Measurements from ENCODE around the gene STK11. TPM values are rescaled to one million over a fixed set of nuclear protein-coding genes. Genes with fewer than 3 reads are reported as not detected.

Gene STK11
- polyA plus RNA-seq, 4 donors, result 44.9 to 65.2 (median 55.9) TPM

DNA sequence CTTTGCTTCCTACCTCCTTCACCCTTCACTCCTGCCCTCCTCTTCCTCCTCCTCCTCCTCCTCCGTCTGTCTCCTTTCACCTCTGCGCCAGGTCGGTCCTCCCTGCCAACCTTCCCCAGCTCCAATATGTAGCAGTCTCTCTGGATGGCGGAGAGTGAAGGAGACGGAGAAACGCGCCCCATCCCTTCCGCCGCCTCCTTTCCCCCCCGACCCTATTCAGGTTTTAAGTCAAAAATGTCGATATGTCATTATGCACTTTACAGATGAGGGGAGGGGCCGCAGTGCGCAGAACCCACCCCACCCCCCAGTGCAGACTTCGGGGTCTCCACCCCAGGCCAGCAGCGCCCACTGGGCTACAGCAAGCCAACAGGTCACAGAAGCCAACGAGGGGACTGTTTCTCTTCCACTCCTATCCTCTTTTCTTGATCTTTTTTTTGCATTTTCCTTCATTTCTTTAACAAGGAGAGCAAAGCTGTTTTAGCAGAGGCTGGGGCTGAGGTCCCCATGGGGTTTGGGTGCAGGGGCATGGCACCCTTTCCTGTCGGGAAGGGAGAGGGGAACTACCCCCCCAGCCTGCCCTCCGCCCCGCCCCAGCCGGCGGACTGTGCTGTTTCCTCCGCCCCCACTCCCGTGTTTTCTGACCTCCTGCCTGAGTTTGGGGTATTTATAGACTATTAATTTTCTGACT is 52.0 kb downstream of the STK11 start:
- DNase-seq (ENCODE audit: low read depth in 4 of 4, low spot score in 3 of 4), result no peak

DNA sequence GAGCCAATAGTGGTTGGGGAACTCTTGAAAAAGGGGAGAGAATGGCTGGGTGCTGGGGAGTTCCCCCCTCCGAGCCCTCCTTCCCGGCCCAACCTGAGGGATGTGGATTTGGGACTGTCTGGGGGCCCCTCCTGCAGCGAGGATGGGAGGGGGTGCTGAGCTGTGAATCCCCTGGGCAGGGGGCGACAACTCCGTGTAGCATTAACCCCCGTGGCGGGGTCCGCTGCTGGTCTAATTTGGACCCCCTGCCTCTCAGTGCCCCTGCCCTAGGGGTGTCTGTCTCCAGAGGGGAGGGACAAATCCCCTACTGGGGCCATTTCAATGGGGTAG is 52.5 kb downstream of the STK11 start:
- DNase-seq (ENCODE audit: low read depth in 4 of 4, low spot score in 3 of 4), result no peak

DNA sequence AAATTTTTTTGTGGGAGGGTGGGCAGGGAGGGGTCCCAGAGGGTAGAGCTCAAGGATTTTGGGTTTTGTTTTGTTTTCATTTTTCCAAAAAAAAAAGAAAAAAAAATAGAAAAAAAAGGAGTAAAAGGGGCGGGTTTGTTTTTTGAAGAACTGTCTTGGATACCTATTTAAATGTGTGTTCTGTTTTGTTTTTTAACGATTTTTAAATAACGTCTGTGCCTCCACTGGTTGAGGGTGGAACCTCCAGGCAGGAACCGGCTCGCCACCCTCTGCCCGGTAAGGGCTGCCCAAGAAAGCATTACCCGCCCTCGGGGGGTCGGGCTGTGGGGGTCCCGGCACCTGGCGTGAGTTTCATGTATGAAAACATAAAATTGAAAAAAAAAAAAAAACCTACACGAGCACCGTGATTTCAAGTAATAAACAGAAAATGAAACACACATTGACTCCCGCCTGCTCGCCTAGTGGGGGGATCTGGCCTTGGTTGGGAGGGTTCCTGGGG is 53.2 kb downstream of the STK11 start:
- DNase-seq (ENCODE audit: low read depth in 4 of 4, low spot score in 3 of 4), result no peak

DNA sequence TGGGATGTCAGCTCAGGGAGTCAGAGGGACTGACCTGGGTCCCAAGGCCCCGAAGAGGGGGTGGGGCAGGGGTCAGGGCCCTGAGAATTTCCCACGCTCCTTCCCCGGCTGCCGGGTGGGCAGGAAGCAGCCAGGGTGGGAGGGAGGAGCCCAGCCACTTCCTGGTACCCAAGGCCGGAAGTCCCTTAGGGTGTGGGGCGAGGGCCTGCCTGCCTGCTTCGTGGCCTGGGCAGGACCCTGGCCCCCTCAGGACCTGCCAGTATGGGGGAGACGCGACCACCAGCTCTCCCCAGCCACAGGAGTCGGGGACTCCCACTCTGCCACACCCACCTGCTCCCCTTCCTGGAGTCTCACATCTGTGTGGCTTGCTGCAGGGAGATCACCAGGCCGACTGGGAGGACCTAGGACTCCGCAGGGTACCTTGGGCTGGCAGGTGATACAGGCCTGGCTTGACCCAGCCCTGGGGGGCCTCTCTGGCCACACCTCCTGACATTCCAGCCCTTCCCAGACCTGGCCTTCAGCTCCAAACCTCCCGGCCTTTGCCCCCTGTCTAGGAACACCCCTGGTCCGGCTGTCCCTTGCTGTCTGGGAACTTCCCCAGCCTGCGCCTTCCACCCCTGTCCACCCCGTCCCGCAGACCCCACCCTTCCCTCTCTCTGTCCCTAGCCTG is 53.8 kb downstream of the STK11 start:
- no peak for DNase-seq (ENCODE audit: low read depth in 4 of 4, low spot score in 3 of 4)

DNA sequence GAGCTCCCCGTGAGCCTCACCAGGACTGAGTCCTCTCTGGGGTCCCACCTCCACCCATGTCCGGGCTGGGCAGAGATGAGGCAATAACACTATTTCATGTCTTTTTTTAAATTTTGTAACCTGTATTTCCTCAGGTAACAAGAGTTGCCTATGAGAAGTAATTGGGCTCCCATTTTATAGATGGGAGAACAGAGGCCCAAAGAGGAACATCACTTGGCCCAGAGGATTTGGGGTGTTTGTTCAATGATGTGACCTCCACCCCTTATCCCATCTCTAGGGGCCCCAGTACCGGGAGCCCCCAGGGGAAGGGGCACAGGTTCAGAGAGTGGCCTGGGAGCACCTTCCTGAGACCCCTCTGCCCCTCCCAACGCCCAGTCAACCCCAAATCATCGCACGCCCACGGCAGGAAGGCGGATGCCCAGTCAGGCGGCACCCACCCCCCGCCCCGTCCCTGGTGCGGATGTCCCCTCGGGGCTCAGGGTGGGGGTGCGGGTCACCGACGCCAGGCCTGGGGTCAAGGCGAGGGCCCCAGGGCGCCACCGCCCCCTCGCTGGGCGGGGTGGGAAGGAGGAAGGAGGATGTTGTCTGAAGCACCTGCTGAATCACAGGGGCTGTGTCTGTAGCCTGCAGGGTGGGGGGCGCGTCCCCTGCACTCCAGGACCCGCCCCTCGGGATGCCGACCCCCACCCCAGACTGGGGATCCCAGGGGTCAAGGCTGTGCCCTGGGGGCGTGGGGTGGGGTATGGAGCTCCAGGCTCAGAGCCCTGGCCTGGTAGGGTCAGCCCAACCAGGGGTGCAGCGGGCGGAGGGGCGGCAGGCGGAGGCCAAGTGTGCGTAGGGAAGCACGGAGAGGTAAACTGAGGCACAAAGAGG is 54.5 kb downstream of the STK11 start:
- no peak for DNase-seq (ENCODE audit: low read depth in 4 of 4, low spot score in 3 of 4)

DNA sequence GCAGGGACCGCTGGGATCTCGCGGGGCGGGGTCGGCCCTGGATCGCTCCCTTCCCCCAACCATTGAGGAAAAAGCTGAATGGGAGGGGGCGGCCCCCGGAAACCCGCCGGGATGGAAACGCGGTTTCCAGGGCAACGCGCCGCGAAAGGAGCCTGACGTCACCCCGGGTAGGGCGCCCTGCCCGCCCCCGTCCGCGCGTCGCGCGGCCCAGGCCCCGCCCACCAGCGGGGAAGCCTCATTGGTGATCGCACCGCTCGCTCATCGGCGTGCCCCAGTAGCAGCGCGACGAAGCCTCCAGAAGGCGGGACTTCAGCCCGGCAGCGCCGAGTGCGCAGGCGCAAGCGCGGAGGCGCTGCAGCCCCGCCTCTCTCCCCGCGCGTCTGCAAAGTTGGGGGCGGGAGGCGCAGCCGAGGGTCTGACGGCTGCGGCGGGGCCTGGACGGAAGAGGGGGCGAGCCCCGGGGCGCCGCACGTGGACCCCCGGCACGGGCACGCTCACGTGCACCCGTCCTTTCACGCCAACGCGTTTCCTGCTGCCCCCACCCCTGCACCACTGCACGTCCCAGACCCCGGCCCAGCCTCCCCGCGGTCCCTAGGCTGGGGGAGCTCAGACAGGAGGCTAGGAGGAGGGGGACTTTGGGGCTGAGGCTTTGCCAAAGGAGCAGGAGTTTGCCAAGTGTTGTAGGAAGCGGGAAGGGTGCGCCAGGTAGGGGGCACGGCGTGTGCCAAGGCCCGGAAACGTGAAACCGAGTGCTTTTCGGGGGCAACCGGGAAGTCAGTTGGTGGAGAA is 55.4 kb downstream of the STK11 start:
- DNase-seq (ENCODE audit: low read depth in 4 of 4, low spot score in 3 of 4), result peak; percentile 88 to 92 (median 91)

DNA sequence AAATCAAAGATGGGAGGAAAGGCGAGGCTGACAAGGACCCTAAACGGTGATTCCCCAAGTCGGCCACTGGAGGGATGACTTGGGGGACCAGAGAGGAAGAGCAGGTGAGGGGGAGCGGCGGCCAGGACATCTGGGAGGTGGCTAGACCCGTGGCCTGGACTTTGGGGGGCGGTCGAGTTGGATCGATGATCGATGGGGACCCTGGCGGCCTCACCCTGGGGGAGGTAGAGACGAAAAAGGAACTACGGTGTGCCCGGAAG is 55.9 kb downstream of the STK11 start:
- DNase-seq (ENCODE audit: low read depth in 4 of 4, low spot score in 3 of 4), result no peak

DNA sequence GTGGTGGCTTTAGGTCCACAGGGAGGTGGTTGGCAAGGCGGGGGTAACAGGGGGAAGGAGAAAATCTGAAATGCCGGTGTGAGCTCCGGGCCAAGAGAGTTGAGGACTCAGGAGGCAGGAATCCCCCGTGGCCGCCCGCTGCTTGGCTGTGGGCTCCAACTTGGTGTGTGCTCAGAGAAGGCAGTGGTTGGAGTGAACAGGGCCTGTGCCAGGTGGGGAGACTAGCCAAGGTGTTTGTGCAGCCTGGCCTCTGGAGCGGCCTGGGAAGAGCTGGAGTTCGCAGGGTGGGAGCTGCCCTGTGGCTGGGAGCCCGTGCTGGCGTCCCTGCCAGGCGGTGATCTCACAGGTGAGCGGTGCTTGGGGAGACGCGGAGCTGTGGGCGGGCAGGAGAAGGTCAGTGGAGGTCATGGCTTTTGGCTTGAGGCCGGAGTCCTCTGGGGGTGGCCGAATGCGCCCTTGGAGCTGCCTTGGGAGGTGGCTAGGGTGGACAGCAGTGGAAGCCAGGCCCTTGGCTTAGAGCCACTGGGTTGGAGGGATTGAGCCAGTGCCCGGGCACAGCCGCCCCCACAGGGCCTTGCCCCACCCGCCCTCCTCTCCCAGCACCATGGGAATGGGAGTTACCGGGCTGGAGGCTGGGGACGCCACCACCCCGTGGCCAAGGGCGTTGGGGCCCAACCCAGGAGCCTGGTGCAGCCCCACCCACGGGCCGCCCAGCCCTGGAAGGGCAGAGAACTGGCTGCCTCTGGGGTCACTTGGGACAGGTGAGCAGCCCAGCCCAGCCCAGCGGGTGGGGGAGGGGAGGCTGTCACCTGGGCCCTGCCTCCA is 56.4 kb downstream of the STK11 start:
- DNase-seq (ENCODE audit: low read depth in 4 of 4, low spot score in 3 of 4), result no peak

DNA sequence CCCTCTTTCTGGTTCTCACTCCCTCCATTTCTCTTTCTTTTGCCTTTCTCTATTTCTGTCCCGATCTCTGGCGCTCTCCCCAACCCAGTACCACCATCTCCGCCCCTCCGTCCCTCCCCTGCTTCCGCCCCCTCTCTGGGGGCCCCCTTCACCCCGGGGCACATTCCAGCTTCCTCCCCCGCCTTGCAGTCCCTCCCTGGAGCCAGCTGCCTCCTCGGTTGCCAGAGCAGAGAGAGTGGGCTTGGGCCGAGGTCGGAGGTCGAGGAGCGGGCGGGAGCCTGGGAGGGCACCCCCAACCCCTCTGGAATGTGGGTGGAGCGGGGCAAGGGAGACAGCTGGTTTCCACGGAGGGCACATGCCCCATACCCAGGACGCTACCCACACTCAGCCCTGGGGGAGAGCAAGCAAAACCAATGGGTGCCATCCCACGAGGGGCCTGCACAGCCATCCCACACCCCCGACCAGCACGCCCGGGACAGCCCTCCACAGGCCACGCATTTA is 57.1 kb downstream of the STK11 start:
- DNase-seq (ENCODE audit: low read depth in 4 of 4, low spot score in 3 of 4), result no peak

DNA sequence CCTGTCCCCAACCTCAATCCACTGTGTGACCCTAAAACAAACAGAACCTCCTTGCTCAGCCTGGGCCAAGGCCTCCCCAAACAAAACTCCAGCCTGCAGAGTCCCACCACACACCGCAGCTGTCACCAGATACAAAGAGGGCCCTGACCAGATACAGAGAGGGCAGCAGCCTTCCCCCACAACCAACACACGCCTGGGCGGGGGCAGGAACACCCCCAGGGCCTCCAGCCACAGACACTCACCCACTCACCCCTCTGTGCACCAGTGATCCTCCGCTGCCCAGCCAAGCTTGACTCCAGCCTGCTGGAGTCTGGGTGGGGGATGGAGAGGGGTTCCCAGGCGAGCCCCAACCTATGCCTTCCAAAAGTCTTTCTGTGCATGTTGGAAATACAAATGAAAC is 57.6 kb downstream of the STK11 start:
- no peak for DNase-seq (ENCODE audit: low read depth in 4 of 4, low spot score in 3 of 4)

DNA sequence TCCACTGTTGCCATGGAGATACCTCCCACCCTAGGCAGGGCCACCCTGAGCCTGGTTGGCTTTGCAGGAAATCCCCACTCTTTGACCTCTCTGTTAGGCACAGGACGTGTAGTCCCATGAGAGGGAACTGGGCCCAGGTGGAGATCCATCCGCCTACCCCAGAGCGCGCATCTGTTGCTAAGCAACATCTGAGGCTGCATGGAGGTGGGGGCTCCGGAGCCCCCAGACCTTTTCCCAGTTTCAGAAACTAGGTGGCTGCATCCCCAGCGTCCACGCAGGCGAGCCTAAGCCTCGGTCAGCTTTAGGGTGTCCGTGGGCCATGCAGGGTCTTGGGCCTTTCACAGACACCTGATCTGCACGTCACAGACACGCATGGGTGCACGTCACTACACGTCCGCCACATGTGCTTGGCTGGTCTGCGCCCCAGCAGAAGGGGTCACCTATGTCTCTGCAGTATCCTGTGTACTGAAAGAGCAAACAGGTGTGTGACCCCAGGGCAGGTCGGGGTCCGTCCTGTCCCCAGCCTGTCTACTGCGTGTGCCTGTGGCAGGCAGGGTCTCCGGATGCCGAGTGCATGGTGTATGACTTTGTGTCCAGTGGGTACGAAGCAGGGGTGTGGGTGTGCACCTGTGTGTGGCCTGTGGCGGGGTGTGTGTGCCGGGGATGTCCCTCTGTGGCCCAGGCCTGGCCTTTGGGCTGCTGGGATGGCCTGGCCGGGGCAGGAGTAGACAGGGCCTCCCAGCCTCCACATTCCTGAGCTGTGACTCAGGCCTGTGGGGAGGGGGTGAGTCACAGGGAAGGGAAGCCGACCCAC is 59.4 kb downstream of the STK11 start:
- no peak for DNase-seq (ENCODE audit: low read depth in 4 of 4, low spot score in 3 of 4)

DNA sequence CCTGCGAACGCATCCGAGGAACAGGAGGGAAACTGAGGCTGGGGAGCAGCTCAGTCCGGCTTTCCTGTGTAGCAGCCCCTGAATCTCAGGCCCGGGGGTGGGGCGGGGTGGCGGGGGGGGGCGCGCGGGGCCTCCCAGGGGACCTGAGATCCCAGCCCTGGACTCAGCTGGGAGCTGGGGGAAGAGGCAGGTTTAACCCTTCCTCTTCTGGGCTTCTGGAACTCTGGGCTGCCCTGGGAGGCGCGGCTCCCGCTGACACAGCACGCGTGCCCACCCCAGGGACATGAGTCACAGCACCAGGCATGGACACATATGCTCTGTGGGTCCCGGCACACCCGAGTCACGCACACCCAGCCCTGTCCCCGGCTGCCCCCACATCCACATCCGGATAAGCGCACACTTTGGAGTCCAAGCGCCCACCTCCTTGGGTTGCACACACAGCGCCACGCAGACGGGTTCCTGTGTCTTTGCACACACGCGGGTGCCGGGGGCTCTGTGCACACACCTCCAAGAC is 60.1 kb downstream of the STK11 start:
- no peak for DNase-seq (ENCODE audit: low read depth in 4 of 4, low spot score in 3 of 4)

DNA sequence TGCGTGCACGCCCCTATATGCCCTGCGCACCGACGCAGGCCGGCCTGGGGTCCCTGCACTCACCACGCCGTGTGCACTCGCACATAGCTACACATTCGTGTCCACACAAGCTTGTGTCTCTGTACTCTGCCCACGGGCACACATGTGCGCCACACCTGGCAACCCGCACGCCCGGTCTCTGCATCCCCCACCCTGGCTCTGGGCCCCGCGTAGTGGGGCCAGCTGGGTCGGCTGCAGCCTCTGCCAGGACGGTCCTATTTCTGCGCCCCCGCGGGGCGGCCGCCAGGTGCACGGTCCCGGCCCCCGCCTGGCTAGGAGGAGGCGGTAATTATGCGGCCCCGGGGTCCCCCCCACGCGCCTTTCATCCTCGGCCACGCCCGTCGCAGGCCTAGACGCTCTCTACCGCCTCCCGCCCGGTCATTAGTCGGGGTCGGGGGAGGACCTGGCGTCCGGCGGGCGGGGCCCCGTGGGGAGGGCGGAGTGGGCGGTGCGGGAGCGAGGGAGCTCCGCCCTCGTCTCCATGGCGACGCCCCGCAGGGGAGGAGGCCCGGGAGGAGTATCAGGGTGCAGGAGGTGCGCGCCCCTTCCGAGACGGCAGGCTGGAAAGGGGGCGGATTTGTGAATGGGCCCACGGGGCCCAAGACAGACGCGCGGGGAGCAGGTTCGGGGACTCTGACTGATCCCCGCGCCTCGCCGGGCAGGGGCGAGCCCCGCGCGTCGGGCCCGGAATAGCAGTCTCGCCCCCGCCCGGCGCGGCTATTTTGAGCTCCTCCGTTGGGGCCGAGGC is 60.7 kb downstream of the STK11 start:
- DNase-seq (ENCODE audit: low read depth in 4 of 4, low spot score in 3 of 4), result no peak

DNA sequence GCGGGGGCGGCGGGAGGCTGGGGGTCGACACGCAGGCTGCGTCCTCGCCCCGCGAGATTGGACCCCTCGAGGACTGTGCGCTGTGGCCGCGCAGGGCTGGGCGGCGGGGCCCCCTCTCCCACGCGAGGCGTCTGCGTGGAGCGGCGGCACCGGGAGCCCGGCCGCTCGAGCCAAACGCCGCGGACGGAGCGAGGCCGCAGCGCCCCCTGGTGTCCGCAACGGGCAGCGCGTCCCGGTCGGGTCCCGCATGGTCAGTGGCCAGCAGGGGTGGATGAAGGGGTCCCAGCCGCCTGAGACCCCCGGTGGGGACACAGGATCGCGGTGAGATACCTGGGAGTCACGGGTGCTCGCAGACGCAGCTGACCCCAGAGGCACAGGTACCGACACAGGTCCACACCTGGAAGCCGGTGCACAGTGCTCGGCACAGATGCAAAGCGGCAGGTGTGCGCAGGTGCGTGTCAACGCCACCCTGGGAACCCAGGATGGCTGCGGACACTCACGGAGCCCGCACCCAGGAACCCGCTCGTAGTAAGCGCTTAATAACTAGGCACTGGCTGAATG is 61.4 kb downstream of the STK11 start:
- DNase-seq (ENCODE audit: low read depth in 4 of 4, low spot score in 3 of 4), result no peak

DNA sequence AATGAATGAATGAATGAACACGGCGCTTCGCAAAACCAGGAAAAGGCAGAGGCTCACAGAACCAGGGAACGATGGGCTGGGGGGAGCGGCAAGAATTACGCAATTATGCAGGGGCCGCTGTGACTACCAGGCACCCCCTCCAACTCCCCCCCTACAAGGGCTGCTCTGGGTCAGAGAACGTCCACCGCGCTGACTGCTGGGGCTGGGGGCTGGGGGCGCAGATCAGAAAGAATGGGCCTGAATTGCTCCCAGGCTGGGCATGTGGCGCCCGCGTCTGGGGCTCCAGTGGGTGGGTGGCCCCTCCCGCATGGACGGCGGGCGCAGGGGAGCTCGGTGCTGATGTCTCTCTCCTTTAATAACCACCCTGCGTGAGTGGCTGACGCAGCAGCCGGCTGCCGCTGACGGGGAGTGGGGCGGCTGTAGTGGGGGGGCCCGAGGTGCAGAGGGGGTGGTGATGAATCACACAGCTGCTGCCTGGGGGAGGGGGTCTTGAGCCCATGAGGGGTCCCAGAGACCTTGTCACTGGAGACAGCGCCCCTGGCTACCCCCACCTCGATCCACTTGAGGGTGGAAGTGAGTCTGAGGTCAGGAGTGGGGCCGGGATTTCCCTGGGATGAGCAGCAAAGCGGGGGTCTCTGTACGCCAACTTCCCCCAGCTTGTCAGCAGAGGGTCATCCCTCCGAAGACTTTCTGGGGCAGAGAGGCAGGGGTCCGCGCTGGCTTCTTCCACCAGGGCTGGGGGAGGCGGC is 62.1 kb downstream of the STK11 start:
- no peak for DNase-seq (ENCODE audit: low read depth in 4 of 4, low spot score in 3 of 4)

DNA sequence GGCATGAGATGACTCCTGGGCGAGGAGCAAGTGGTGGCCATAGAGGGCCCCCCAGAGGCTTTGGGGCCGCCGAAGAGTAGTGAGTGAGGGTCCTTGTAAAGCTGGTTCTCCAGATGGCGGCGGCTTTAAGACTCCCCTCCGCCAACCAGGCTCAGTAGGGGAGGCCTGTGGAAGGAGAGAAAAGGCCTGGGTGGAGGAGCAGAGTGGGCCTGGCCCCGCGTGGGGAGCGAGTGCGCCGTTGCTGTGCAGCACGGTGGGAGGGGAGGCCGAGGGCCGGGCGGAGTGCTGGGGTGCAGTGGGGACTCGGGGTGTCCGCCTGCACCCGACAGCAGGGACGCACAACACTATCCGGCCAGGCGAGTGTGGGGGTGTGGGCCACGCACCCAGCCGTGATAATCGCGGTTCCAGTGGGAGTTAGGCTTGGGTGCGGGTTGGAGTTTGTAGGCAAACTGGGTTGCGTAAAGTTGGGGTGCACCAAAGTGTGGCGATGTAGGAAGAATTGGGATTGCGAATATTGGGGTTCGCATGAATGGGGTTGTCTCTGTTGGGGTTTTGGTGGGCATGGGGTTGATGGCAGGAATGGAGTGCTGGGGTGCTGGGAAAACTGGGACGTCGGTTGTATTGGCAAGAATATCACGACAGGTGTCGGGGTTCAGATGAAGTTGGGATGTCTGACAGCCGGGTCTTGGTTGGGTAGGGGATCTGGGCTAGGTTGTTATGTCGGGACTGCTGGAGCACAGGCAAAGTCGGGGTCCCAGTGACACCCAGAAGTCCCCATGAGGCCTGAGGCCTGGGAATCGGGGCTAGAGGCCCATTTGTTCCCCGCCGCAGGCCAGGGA is 62.9 kb downstream of the STK11 start:
- no peak for DNase-seq (ENCODE audit: low read depth in 4 of 4, low spot score in 3 of 4)

Data from left renal pelvis (tissue), 4 donors.